HG03460 (cell line): ENCODE results near the gene MYO5C.

Experiments used
- ATAC-seq: cut with Tn5 transposase; IDR thresholded peaks from one replicate; pipeline ENCODE4 v1.9.1; 2021; ENCODE audit not compliant: unreplicated experiment

MYO5C gene

DNA sequence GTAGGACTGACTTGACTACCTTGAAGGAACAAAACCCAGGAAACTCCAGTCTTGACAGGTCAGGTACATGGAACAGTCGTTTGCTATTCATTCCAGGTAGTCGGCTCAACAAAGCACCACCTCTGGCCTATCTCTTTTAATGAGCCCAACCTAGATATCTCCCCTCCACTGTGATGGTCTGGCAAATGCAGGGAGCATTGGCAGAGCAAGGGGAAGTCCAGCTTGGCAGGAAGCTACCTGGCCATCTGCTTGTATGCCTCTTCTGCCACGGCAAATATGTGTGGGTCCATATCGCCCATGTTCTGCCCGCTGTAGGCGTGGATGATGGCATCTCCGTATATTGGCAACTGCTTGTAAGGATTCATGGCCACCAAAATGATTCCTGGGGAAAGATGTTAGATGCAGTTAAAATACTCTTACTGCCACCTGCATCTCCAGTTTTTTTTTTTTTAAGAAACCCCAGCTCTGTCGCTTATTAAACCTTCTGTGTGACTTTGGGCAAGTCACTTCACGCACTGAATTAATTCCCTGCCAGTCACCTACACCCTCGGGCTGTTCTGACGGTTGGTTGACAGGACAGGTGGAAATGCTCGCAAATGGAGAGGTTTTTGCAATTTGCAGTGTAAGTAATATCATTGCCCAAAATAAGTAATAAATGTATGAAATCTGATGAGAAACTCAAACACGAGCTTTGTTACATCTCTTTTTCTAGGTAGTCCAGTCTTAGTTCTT, 16.8 kb downstream of the MYO5C start:
- ATAC-seq: no peak

DNA sequence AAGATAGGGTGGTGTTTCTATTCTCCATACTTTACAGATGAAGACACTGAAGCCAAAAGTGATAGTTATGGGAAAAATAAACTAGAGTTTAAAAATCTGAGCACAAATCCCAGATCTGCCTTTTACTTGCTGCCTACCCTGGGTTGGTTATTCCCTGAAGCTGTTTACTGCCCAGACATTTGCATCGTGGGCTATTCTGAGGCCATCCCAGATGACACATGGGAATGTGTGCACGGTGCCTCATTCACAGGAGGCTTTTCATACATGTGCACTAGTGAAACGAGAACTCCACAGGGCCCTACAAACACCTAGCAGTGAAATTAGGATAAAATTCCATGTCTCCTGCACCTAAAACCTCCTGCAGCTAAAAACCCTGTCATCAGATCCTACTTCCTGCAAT, 17.5 kb downstream of the MYO5C start:
- no peak for ATAC-seq

DNA sequence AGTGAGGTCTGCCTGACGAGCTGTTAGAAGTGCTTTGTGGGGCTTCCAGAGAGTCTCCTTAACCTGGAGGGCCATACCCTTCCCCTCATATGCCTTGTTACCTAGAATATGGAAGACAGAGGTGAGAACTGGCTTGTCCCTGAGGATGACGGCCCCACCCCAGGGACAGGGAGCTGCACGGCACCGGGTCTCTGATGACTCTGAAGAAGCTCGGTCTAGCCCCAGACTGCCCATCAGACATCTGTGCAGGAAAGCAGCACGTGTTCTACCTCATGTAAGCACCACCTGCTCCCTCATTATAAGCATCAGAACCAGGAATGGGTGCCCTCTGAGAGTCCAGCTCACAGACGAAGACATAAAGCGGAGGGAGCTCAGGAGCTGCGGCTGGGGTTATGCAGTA, 18.0 kb downstream of the MYO5C start:
- ATAC-seq: no peak

DNA sequence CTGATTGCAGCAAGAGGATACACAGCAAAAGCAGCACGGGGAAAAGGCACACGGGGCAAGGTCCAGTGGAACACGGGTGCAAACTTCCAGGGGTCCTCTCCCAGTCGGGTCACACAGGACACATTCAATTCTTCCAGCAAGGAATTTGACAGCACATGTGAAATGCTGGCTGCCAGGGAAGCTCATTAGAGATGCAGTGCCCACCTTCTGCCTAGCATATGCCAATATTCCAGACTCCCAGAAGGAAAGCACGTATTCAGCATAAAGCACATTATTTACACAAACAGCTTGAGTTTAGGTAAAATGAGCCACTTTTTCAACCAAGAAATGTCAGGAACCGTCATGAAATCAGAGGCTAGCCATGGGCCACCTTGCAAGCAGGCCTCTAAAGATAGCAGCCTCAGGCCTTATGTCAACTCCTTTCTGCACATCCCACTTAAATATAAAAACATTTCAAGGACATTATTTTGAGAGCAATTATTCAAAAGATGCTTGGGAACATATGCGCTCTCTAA, 19.3 kb downstream of the MYO5C start:
- ATAC-seq: no peak

DNA sequence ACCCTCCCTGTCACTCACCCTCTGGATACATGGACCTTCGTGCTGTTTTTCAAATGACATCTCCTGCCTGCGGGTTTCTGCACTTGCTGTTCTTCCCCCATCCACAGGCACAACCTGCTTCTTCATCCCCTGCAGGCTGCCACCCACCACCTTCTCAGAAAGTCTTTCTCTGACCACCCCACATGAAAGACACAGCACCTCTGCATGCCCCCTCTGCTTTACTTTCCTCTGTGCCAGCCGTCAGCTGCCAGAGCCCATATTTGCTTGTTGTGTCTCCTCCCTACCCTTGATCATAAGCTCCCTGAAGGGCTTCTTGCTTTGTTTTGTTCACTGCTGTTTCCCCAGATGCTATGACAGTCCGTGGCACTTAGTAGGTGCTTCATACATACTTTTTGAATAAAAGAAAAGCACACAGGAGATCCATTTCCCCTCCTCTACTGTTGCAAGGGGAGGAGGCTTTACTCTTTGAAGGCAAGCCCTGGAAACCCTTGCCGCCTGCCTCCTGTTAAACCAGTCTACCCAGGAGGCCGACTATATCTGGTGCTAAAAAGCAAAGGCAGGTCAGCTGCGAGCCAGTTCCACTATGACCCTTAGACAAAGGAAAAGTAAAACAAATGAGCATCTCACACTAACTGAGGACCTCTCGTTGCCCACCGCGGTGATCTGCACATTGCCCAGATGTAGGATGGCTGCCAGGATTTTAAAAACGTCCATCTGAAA, 31.9 kb downstream of the MYO5C start:
- ATAC-seq: no peak

DNA sequence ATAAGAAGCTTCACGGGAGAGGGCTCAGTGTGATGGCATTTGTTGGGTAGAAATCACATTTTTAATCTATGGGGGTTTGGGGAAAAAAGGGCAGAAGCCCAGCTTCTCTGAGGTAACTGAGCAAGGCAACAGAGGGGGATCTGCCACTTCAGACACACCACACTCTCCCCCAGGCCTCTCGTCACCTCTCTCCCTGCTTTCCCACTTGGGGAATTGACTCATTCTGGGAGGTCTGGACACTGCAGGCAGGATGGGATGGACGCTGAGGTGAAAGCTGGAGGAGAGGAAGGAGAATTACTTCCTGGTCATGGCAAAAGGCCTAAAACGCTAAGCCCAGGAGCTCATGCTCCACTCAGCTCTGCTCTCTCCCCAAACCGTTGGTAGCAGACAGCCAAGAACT, 33.2 kb downstream of the MYO5C start:
- ATAC-seq: no peak

DNA sequence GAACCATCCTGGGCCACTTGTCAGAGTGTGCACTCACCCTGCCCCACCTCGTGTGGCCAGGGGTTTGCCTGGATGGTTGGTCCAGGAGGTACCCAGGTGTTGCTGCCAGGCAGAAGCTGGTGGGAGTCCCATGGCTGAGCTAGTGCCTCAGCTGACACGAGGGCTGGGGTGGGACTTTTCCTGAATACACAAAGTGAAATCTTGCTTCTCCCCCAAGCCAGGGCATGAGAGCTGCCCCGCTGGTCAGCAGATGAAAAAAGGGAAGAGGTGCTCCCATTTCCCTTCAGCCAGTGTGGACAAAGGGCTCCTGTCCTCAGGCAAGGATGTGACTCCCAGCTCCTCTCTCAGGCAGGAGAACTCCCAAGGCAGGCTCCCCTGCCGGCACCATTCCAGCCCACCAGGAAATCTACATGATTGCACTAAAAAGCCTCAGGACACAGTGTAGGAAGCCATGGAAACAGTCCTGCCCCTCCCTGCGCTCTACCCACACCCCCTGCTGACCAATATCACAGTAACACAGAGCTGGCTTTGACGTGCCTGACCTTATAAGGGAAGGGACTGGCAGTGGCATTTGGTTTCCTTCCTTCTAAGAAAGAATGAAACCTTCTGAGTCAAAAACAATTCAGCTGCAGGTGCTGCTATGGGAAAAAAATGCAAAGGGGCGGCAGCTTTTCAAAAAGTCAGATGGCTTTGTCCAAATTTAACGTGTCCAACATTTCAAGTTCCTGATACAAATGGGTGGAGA, 33.9 kb downstream of the MYO5C start:
- ATAC-seq: peak; percentile 99

DNA sequence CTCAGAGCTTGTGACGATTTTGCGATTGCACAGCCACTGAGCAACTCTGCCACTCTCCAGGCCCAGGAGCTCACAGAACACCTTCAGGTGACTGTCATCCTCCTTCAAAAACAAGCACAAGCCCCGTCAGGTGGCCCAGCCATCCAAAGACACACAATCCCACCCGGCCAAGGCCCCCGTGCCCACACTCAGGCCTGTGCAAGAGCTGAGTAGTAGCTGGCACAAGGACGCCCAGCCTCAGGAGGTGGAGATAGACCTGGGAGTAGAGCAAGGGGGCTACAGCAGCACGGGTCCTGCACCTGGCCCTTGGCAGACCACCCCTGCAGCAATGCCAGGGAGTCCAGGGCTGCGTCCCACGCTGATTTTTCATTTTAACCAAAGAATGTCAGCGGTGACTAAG, 34.6 kb downstream of the MYO5C start:
- no peak for ATAC-seq

DNA sequence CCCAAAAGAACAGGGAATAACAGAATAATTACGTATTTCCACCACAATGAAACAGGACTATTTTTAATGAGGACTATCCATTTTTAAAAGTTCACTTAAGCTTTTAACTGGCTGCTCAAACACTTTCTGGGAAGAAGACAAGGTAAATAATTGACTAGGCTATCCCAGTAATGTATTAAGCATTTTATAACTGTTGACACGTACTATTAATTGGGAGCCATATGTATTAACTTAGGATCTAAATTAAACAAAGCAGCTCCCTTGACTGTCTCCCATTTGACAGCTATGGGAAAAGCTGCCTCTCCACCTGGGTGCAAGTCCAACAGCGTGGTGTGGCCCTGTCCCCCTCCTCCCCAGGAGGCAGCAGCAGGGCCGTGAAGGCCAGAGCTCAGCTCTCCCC, 36.1 kb downstream of the MYO5C start:
- ATAC-seq: no peak

DNA sequence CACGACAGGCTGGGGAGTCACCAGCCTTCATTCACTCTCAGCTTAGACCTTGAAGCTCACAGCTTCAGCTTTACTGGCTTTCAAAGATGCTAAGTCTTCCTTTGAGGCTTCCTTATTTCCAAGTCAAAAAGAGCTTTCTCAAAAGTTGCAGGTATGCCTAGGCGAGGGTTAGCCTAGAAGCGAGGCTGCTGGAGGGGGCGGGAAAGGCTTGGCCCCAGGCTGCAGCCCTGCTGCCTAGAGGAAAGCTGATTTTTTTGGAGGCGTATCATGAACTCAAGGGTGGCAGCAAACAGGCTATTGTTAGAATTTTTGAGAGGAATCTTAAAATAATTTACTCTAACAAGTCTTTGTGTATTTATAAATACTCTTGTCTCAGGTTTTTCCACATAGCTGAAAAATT, 37.1 kb downstream of the MYO5C start:
- ATAC-seq: no peak

DNA sequence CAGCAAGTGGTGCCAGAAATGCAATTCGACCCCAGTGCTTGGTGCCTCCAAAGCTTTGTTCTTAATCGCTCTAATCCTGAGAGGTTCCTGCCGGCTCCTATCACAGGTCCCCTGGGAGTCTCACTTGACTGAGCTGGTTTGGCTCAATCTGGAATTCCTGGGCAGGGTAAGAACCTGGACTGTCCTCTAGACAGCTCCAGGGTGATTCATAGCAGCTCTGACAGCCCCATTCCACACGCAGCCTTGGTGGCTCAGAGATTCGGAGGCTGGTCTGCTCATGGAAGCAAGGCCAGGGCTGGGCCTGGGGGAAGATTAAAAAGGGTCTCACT, 37.9 kb downstream of the MYO5C start:
- ATAC-seq: no peak

DNA sequence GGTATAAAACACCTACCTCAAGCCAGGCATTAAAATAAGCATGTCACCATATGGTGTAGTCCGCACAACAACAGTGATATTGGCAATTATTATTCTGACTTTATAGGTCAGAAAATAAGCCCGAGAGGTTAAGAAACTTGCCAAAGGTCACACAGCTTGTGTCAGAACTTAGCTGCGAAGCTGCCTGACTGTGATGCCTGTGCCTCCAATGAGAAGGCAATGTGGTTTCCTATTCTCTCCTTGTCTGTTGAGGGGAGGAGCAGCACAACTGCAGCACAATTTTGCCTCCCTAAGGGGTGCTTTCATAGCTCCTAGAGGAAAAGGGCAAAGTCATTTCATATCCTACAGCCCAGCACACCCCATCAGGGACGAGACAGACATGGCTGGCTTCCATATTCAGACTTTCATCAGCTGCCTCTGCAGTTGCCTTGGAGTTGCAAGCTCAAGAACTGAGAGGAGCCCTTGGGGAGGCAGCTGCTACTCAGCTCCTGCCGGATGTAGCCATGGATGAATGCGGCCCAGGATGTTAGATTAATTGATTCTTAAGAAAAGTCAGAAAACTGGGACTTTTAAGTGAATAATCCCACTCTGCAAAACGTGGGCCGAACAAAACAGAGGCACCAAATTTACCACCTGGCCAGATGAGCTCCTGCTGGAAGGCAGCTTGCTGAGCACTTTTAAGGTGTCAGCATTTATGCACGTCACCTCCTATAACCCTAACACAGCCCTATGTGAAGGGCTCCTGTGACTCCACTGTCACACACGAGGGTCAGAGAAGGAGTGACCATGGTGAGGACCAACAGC, 38.5 kb downstream of the MYO5C start:
- no peak for ATAC-seq

DNA sequence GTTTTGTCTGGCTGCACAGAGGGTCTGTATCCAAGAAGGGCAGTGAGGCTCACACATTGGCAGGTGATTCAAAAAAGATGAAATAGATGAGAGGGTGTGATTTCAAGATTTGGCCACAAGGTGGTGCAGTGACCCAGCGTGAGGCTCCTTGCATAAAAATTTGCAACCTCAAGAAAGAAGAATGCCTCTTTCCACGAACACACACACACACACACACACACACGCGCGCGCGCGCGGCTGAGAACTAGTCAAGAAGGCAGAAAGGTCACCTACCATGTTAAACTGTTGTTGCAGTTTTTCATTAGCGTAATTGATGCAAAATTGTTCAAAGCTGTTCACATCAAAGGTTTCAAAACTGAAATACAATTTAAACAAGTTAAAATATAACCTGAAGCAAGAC, 39.2 kb downstream of the MYO5C start:
- ATAC-seq: no peak

DNA sequence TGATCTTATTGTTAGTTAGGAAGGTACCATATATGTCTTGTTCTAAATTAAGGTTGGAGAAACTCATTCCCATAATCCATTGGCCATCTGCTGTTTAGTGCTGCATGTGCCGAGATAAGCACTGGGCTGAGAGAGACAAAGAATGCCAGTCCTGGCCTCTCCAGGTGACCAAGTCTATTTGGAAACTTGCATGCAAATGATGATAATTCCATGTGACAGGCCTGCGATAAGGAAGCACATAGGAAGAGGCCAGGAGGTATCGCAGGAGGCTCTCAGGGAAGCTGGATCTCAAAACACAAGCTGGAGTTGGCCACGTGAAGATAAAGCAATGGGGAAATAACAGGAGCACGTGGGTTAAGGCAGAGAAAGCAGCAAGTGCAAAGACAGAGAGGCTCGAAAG, 39.7 kb downstream of the MYO5C start:
- ATAC-seq: no peak

DNA sequence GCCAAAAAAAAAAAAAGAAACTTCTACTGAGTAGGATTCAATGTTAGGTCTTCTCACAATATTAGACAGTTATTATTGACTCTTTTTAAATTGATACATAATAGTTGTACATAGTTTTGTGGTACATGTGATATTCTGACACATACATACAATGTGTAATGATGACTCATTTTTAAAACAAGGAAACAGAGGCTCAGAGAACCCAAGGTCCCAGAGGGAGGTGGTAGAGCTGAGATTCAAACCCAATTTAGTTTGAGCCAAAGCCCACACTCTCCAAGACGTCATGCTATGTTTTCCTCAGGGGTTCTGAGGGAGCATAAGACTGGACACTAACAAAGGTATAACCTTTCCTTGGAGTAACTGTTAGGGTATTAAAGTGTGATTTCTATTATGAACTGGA, 40.6 kb downstream of the MYO5C start:
- no peak for ATAC-seq

DNA sequence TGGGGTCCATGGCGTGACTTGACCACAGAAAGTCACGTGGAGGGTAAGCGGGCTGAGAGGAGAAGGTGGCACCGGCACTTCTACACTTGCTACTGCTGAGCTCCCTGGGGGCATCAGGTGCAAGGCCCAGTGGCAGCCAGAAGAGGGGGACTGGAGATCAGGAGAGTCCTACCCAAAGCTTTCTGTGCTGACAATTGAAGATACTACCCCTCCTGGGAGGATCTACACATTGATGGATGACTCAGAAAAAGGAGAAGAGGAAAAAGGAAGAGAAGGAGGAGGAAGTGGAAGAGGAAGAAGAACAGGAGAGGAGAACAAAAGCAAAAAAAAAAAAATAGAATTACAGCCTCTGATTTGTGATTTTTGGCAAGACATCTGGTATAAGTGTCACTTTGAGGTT, 41.2 kb downstream of the MYO5C start:
- no peak for ATAC-seq

DNA sequence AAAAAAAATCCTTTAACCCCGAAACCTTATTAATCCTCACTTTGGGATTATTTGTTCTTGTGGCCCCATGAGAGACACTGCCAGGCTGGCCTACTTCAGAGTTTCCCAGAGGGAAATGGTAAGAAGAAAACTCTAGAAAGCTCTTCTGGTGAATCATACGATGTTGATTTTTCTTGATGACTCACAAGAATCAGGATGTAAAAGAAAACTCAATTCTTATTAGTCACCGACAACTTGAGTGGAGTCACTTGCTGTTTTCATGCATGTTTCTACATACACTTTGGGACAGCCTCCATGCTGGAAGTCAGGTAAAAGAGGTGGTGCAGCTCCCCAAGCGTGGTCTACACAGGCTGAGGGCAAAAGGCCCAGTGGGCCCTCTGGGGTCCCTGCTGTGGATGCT, 42.8 kb downstream of the MYO5C start:
- no peak for ATAC-seq

DNA sequence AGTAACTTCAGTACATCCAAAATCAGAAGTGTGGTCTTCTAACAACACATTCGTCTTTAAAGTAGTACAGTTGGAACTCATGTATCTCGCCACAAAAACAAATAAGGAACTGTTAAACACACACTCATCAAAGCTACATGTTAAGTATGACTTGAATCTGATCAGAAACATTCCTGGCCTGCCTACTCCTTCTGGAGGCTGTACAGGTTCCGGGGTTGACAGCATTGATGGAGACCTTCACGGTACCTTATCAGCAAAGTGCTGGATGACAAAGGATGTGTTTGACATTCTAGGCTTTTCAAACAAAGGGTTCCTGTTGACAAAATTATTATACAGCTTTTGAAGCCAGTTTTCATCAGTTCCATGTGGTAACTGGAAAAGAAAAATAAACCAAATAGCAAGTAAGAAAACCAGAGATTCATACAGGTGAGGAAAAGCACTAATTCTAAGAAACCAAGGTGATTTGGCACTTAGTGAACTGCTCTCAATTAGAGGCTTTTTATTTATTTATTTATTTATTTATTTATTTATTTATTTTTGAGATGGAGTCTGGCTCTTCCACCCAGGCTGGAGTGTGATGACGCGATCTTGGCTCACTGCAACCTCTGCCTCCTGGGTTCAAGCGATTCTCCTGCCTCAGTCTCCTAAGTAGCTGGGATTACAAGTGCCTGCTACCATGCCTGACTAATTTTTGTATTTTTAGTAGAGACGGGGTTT, 44.3 kb downstream of the MYO5C start:
- no peak for ATAC-seq

DNA sequence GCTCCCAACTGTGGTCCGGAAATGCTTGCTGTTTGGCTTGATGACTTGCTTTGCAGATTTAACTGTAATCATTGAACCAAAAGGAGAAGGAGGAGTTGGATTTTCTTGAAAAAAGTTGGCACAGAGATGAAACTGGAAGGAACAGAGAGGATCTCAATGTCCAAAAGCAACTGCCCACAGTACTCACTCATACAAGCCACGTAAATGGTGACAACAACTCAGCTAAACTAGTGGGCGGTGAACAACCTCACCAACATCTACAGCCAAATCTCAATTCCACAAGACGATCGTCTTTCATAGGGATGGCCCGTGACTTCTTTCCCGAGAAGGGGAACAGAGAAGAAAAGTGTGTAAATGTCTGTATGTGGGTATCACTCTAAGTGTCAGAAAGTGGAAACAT, 48.1 kb downstream of the MYO5C start:
- no peak for ATAC-seq

DNA sequence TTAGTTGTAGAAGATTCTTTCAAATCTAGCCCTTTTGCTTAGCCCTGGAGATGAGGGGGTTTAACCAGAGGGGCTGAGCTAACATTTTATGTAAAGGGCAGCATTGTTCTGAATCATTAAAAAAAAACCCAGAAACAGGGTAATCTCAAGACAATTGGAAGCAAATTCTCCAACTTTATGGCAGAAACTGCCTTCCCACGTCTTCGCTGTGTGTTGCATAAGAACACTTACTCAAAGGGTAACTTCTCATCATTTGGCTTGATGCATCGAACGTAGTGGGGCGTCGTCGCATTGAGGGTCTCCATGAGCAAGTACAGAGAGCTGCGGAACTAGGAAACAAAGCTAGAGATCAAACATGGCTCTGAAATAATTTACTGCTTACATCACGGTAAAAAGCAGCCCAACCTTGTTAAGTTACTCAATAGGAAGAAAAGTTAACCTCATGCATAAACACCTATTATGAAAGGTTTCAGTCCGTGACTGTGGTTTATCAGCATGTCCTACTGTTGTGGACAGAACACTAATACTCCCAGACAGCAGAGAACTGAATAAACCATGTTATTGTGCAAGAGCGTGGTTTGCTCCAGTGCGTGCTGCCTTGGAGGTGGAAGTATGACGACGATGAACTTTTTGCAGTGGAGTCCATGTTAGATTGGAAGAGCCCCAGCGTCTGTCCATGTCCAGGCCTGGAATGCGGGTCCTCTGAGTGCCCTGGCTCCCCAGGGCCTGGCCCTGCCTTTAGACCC, 48.7 kb downstream of the MYO5C start:
- ATAC-seq: no peak
